Measurements from ENCODE around the gene ATP6V1B1.

DNA sequence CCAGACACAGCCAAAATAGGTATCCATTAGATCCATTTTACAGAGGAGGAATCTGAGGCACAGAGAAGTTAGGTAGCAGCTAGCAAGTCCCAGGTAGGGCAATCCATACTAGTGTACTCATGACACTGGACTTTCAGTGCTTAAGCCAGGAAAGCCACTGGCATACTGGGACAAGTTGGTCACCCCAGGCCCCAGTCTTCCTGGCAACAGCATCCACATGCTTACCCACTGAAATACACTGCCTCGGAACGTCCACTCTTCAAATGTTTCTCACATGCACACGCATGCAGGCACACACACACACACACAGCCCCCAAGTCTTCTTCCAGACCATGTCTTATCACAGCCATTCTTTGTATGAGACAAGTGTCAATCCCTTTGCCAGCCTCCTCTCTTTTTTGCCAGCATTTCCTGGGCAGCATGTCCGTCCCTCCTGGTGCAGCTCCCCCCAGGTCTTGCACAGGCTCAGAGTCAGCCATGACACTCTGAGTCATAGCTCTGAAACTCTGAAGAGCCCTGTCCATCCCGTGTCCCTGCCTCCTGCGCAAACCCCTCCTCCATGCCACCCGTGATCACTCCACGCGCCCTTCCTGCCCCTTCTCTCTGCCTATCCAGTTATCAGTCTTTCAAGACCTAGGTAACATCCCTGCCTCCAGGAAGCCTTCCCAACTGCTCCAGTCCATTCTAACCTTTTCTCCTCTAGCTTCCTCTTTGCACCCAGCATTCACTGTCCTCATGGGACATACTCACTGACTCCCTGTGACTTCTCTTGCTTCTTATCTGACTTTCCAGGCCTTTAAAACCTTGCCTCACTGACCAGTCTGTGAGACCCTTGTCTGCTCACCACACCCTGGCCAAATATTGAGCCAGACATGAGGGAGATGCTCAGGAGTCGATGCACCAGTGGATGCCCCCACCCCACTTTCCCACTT is 69.8 kb downstream of the ATP6V1B1 start:
- no peak for TF ChIP-seq FOXP2 (optimal IDR thresholded peaks at IDR 0.05; ENCODE audit: control extremely low read depth, extremely low read length, insufficient read depth)
- no peak for TF ChIP-seq EZH2 (IDR thresholded peaks at IDR 0.05)
- TF ChIP-seq POLR2AphosphoS5 (IDR thresholded peaks at IDR 0.05; ENCODE audit: borderline replicate concordance, low read depth, low read length): no peak
